DOHH2 (cell line): ENCODE results near the gene SLCO2A1.

Source experiments
- CTCF ChIP-seq: fragments of 200-600 bp; sonication (generic); IDR thresholded peaks from one replicate; pipeline ENCODE4 v1.5.1; 2014; ENCODE audit warnings: antibody characterized with exemption, mild to moderate bottlenecking, low read depth, low read length; ENCODE audit not compliant: poor library complexity, severe bottlenecking
- EZH2phosphoT487 ChIP-seq: fragments of 200-600 bp; sonication (generic); IDR thresholded peaks from 2 replicates; pipeline ENCODE4 v1.6.1; 2017; ENCODE audit warnings: borderline replicate concordance, mild to moderate bottlenecking, antibody characterized with exemption, low read length, moderate library complexity, mixed read lengths

GRCh38 chr3:133890972-133891644 lies 138.6 kb downstream of the SLCO2A1 start:
- no peak for TF ChIP-seq CTCF
- TF ChIP-seq EZH2phosphoT487: no peak
